K562 (cell line): ENCODE measurements around the gene FRYL. TPM values are rescaled to one million over a fixed set of nuclear protein-coding genes. Genes with fewer than 3 reads are reported as not detected.

Experiments
- ATAC-seq: fragments of 200-7000 bp; cut with Tn5 transposase; 3 replicates; pipeline ENCODE4 v1.9.1; 2020; ENCODE audit warnings: moderate library complexity
- BruUV-seq: library from RNA; stranded (reverse); fragments of 400-500 nt; replicated peaks from 2 replicates; lab custom pipeline; 2021; lab: Mats Ljungman, UMichigan
- CTCF ChIA-PET: fragments of 300-600 bp; formaldehyde crosslinking; extraction: SDS; loops from one replicate; lab custom pipeline; 2021; ENCODE audit warnings: low intra/inter-chr PET ratio; lab: Yijun Ruan, JAX
- POLR2A ChIA-PET: fragments of 300-600, 350-650 bp; sonication (Branson Sonifier 250); formaldehyde crosslinking; extraction: SDS; loops from one replicate; lab custom pipeline; 2021; ENCODE audit warnings: antibody characterized with exemption, inconsistent platforms; lab: Yijun Ruan, JAX
- DNase-seq, 4 experiments: peaks; one replicate each; pipeline versions ENCODE4 v3.0.0 to v3.0.0-alpha.2; 2011 to 2018; ENCODE audit warnings: low spot score in 3 of 4, mixed read lengths in 3 of 4; ENCODE audit errors: extremely low read depth in 1 of 4
- FAIRE-seq: peaks from 2 replicates; lab custom pipeline; 2011; peaks lifted over from hg19 to GRCh38; lab: Jason Lieb, UNC
- H2AFZ ChIP-seq: 2 replicates; pipeline ENCODE4 v1.6.0; 2011; ENCODE audit warnings: low read depth, low read length, control low read depth, inconsistent platforms
- H3K27ac ChIP-seq: fragments of 200-600 bp; 3 replicates; pipeline ENCODE4 v1.8.0; 2011; ENCODE audit warnings: low read depth, mild to moderate bottlenecking, control low read depth, inconsistent platforms, low read length, moderate library complexity, mixed read lengths; ENCODE audit errors: extremely low read depth
- H3K27me3 ChIP-seq, 2 experiments: fragments of 300-600 bp in 1 of 2; 2 replicates in 1 of 2; 3 replicates in 1 of 2; pipeline versions ENCODE4 v1.6.0 to v1.8.0; 2011; ENCODE audit warnings: inconsistent platforms in 2 of 2, low read length in 2 of 2, mild to moderate bottlenecking in 1 of 2, mixed read lengths in 1 of 2, moderate library complexity in 1 of 2; ENCODE audit not compliant: control insufficient read depth in 2 of 2, insufficient read depth in 2 of 2
- H3K36me3 ChIP-seq: fragments of 300-600 bp; 3 replicates; pipeline ENCODE4 v1.8.0; 2011; ENCODE audit warnings: mild to moderate bottlenecking, low read length, inconsistent platforms; ENCODE audit not compliant: control insufficient read depth, insufficient read depth
- H3K4me1 ChIP-seq, 2 experiments: fragments of 200-600 bp in 1 of 2; replicated peaks in 1 of 2; 2 replicates in 1 of 2; 3 replicates in 1 of 2; pipeline versions ENCODE4 v1.5.1 to v1.8.0; 2011; ENCODE audit warnings: inconsistent platforms in 2 of 2, low read length in 2 of 2, mild to moderate bottlenecking in 1 of 2, mixed read lengths in 1 of 2, moderate library complexity in 1 of 2; ENCODE audit not compliant: control insufficient read depth in 2 of 2, insufficient read depth in 2 of 2
- H3K4me2 ChIP-seq: 2 replicates; pipeline ENCODE4 v1.6.1; 2011; ENCODE audit warnings: low read length, control low read depth, inconsistent platforms, mixed read lengths; ENCODE audit not compliant: insufficient read depth
- H3K4me3 ChIP-seq: fragments of 200-600 bp; sonication (generic), shearing (Covaris generic); 2 replicates; pipeline ENCODE4 v1.5.1; 2016; ENCODE audit warnings: control low read depth, inconsistent platforms
- H3K79me2 ChIP-seq: fragments of 200-600 bp; 3 replicates; pipeline ENCODE4 v1.8.0; 2011; ENCODE audit warnings: low read length, inconsistent platforms; ENCODE audit not compliant: control insufficient read depth, insufficient read depth
- H3K9ac ChIP-seq, 2 experiments: 2 replicates each; pipeline versions ENCODE4 v1.6.0 to v1.6.1; 2011; ENCODE audit warnings: low read depth in 2 of 2, low read length in 2 of 2, control low read depth in 1 of 2, inconsistent platforms in 1 of 2, mild to moderate bottlenecking in 1 of 2, mixed read lengths in 1 of 2; ENCODE audit not compliant: insufficient read depth in 1 of 2
- H3K9me1 ChIP-seq: one replicate; pipeline ENCODE4 v1.6.0; 2011; ENCODE audit warnings: inconsistent platforms, mild to moderate bottlenecking, low read length, moderate library complexity; ENCODE audit not compliant: control insufficient read depth, insufficient read depth
- H3K9me3 ChIP-seq: replicated peaks from 2 replicates; pipeline ENCODE4 v1.5.1; 2011; ENCODE audit warnings: low read depth, low read length, inconsistent platforms; ENCODE audit not compliant: control insufficient read depth, insufficient read depth
- H4K20me1 ChIP-seq: replicated peaks from 2 replicates; pipeline ENCODE4 v1.6.1; 2011; ENCODE audit warnings: low read length, inconsistent platforms, mixed read lengths; ENCODE audit not compliant: control insufficient read depth, insufficient read depth
- AFF1 ChIP-seq, 2 experiments: fragments of 450-650 bp; IDR thresholded peaks; 2 replicates each; pipeline ENCODE4 v1.6.1; 2018; ENCODE audit warnings: mild to moderate bottlenecking in 2 of 2, low read depth in 1 of 2; ENCODE audit not compliant: partially characterized antibody in 2 of 2
- HNRNPH1 ChIP-seq: fragments of 200-400 bp; formaldehyde crosslinking; optimal IDR thresholded peaks from 2 replicates; pipeline ENCODE3; 2017; ENCODE audit warnings: low read depth, mild to moderate bottlenecking, low read length, moderate library complexity
- PHTF2 ChIP-seq: fragments of 250-450 bp; sonication (Bioruptor Pico); IDR thresholded peaks from 2 replicates; pipeline ENCODE4 v1.5.0; 2021; ENCODE audit warnings: mild to moderate bottlenecking
- TEAD4 ChIP-seq, 2 experiments: sonication (generic) in 1 of 2; formaldehyde crosslinking in 1 of 2; IDR thresholded peaks; 2 replicates each; pipeline versions ENCODE4 v1.6.1 to v1.8.0; 2012 to 2022; ENCODE audit warnings: borderline replicate concordance in 1 of 2, inconsistent platforms in 1 of 2, low read length in 1 of 2, mild to moderate bottlenecking in 1 of 2, missing genetic modification reagents in 1 of 2
- TSHZ1 ChIP-seq: fragments of 250-450 bp; sonication (Bioruptor Pico); IDR thresholded peaks from 2 replicates; pipeline ENCODE4 v1.4.0; 2020; ENCODE audit warnings: mild to moderate bottlenecking, moderate library complexity
- XRCC5 ChIP-seq: fragments of 200-400 bp; formaldehyde crosslinking; IDR thresholded peaks from 2 replicates; pipeline ENCODE4 v1.6.1; 2017; ENCODE audit warnings: low read depth, mild to moderate bottlenecking, low read length
- ZNF584 ChIP-seq: fragments of 200-800 bp; sonication (Bioruptor generic); IDR thresholded peaks from 2 replicates; pipeline ENCODE4 v1.6.1; 2016; ENCODE audit warnings: low read depth, mild to moderate bottlenecking, missing genetic modification characterization, missing compliant biosample characterization
- ZNF780A ChIP-seq: fragments of 250-450 bp; sonication (Bioruptor Pico); IDR thresholded peaks from 2 replicates; pipeline ENCODE4 v1.5.0; 2021; ENCODE audit warnings: mild to moderate bottlenecking
- WGBS: fragments of 100-300 bp; shearing (Covaris generic); methylation state at CpG from one replicate; pipeline ENCODE4 v1.1.6; 2016; ENCODE audit warnings: low coverage, mixed read lengths; ENCODE audit not compliant: insufficient coverage; ENCODE audit errors: missing lambda C conversion rate; 5-methylcytosine and 5-hydroxymethylcytosine counted together
- in situ Hi-C: fragments of 300-500 bp; cut with MboI; formaldehyde crosslinking; loops from 4 replicates; pipeline ENCODE4 v1.15.0; 2018; ENCODE audit warnings: inconsistent platforms, mixed read lengths
- intact Hi-C: fragments of 100-400 bp; cut with micrococcal nuclease; formaldehyde crosslinking; loops from 2 replicates; pipeline ENCODE4 v1.14.2; 2022
- polyA plus RNA-seq, 8 experiments: library from polyadenylated mRNA; depleted of rRNA in 4 of 8; stranded (reverse) in 5 of 8; unstranded in 3 of 8; fragments of >200 nt; fragmentation: Nextera tagmentation in 2 of 8; fragmentation: Illumina TruSeq in 1 of 8; extraction: Ambion mirVana in 2 of 8; extraction: Trizol in 1 of 8; gene quantifications; 2 replicates each; pipeline versions ENCODE4 v1.2.1 to v1.2.3, GENCODE V29; 2011 to 2014; ENCODE audit warnings: inconsistent platforms in 1 of 8, missing spikeins in 1 of 8
- total RNA-seq, 7 experiments: library from RNA; depleted of rRNA in 6 of 7; stranded (reverse); fragments of >200 nt in 6 of 7; fragmentation: Illumina TruSeq in 2 of 7; extraction: Trizol in 2 of 7; gene quantifications; 2 replicates each; pipeline versions ENCODE4 v1.2.1 to v1.2.3, GENCODE V29; 2011 to 2021; ENCODE audit warnings: low replicate concordance in 1 of 7
- TF ChIP-seq, protein P1 (sequence below): fragments of 250-450 bp; sonication (Bioruptor Pico); IDR thresholded peaks from 2 replicates; pipeline ENCODE4 v1.4.0; 2020; ENCODE audit warnings: mild to moderate bottlenecking, moderate library complexity
- TF ChIP-seq, protein P2 (sequence below): fragments of 450-650 bp; formaldehyde crosslinking; IDR thresholded peaks from 2 replicates; pipeline ENCODE4 v1.4.0; 2020; ENCODE audit warnings: mild to moderate bottlenecking, moderate library complexity

The FRYL gene
- total and polyA plus RNA-seq, 9 of the 15 experiments (the other 6 are each of a cell fraction or from before 2014, with no cell fraction given) = 7.2 to 34.9 (median 15.9) TPM

GRCh38 chr4:48470137-48470536 lies 309.9 kb downstream of the FRYL start:
- 41% methylated on average over 1 of the region's 1 CpG for WGBS
- H4K20me1 ChIP-seq = no peaks in the 10 kb centered on the region
- H3K4me2 ChIP-seq = no peak overlapping the region
- no peaks in the 10 kb centered on the region for H3K36me3 ChIP-seq
- intact Hi-C loops = no loop called here
- H2AFZ ChIP-seq = no peak overlapping the region
- no peaks in the 10 kb centered on the region; a peak in 1 of 5 replicates for H3K27me3 ChIP-seq
- in situ Hi-C loops = no loop called here
- FAIRE-seq = no peak
- ATAC-seq = no peak
- ChIA-PET POLR2A (no interaction called here), CTCF (no interaction called here)
- H3K4me3 ChIP-seq = no peak overlapping the region
- H3K4me1 ChIP-seq = no peaks in the 10 kb centered on the region
- no peaks in the 10 kb centered on the region for H3K9me1 ChIP-seq
- no peak overlapping the region for H3K9ac ChIP-seq
- no peaks in the 10 kb centered on the region for H3K79me2 ChIP-seq
- BruUV-seq = no TSS peak
- DNase-seq = no peak
- no peak overlapping the region for H3K27ac ChIP-seq
- H3K9me3 ChIP-seq = no peaks in the 10 kb centered on the region
- TF ChIP-seq, protein P1, sequence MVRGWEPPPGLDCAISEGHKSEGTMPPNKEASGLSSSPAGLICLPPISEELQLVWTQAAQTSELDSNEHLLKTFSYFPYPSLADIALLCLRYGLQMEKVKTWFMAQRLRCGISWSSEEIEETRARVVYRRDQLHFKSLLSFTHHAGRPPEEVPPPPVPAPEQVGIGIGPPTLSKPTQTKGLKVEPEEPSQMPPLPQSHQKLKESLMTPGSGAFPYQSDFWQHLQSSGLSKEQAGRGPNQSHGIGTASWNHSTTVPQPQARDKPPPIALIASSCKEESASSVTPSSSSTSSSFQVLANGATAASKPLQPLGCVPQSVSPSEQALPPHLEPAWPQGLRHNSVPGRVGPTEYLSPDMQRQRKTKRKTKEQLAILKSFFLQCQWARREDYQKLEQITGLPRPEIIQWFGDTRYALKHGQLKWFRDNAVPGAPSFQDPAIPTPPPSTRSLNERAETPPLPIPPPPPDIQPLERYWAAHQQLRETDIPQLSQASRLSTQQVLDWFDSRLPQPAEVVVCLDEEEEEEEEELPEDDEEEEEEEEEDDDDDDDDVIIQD (CRISPR knock-in tag) = no peak
- no peak for TF ChIP-seq PHTF2 (CRISPR knock-in tag)
- TF ChIP-seq, protein P2, sequence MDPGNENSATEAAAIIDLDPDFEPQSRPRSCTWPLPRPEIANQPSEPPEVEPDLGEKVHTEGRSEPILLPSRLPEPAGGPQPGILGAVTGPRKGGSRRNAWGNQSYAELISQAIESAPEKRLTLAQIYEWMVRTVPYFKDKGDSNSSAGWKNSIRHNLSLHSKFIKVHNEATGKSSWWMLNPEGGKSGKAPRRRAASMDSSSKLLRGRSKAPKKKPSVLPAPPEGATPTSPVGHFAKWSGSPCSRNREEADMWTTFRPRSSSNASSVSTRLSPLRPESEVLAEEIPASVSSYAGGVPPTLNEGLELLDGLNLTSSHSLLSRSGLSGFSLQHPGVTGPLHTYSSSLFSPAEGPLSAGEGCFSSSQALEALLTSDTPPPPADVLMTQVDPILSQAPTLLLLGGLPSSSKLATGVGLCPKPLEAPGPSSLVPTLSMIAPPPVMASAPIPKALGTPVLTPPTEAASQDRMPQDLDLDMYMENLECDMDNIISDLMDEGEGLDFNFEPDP = no peak
- no peak for TF ChIP-seq ZNF584 (CRISPR knock-in tag)
- no peak for TF ChIP-seq ZNF780A
- no peak for TF ChIP-seq TEAD4 (IDR thresholded peaks at IDR 0.05; ENCODE audit: low read length)
- no peak for TF ChIP-seq TEAD4 (CRISPR knock-in tag; IDR thresholded peaks at IDR 0.05; ENCODE audit: borderline replicate concordance)
- TF ChIP-seq HNRNPH1 = no peak
- no peak for TF ChIP-seq XRCC5
- no peak for TF ChIP-seq TSHZ1 (CRISPR knock-in tag)
- TF ChIP-seq AFF1 (IDR thresholded peaks at IDR 0.05; ENCODE audit: low read depth in 1 of 2, partially characterized antibody in 2 of 2) = no peak
